NCI-H1105 (cell line): ENCODE measurements around the gene NCOA4.
A peak's percentile ranks its signal among the peaks of the same experiment; 100 is the strongest.
"Not testable (repeated sequence)": the region's sequence is repeated elsewhere in the genome, so short reads cannot be mapped to it uniquely, and the experiment has no call there.

ENCODE experiments used
- DNase-seq: peaks from one replicate; lab custom pipeline; 2025; lab: John Stamatoyannopoulos, UW

Gene NCOA4

GRCh38 chr10:45983538-45984186 lies 46.8 kb downstream of the NCOA4 start:
- not testable (repeated sequence) for DNase-seq

- DNase-seq: not testable (repeated sequence)
These were observed 49.1 kb downstream of the NCOA4 start for GRCh38 chr10:45981367-45981766.

GRCh38 chr10:45978554-45978953 lies 51.9 kb downstream of the NCOA4 start:
- DNase-seq: not testable (repeated sequence)

GRCh38 chr10:45974041-45974440 lies 56.4 kb downstream of the NCOA4 start:
- DNase-seq: not testable (repeated sequence)

- not testable (repeated sequence) for DNase-seq
These were observed 57.6 kb downstream of the NCOA4 start for GRCh38 chr10:45972813-45973169.

GRCh38 chr10:45972106-45972812 lies 58.2 kb downstream of the NCOA4 start, which contains the start of gene TIMM23:
TIMM23 (plus strand) TSS chr10:45972489; CDS start chr10:45972625, 136 bp downstream.
- peak; percentile 19 for DNase-seq

- DNase-seq: not testable (repeated sequence)
These were observed 58.7 kb downstream of the NCOA4 start for GRCh38 chr10:45971742-45972105.

- DNase-seq: not testable (repeated sequence)
These were observed 59.4 kb downstream of the NCOA4 start for GRCh38 chr10:45971019-45971418.

- not testable (repeated sequence) for DNase-seq
These were observed 67.6 kb downstream of the NCOA4 start for GRCh38 chr10:45962686-45963452.

- DNase-seq: not testable (repeated sequence)
These were observed 72.5 kb downstream of the NCOA4 start for GRCh38 chr10:45957928-45958327.

- not testable (repeated sequence) for DNase-seq
These were observed 73.8 kb downstream of the NCOA4 start for GRCh38 chr10:45956634-45957033.
